Inflammatory macrophage treated with lipopolysaccharide for 1 hour (primary cell): Measurements from ENCODE around the gene KNDC1.
"Not testable (repeated sequence)": the region's sequence is repeated elsewhere in the genome, so short reads cannot be mapped to it uniquely, and the experiment has no call there.

Experiments
- DNase-seq, 2 donors: peaks; one replicate each; pipeline ENCODE4 v3.0.0-alpha.2; 2020 to 2022

KNDC1 gene

GRCh38 chr10:133159950-133160825 is at the start of gene KNDC1:
TSS of gene KNDC1 (plus strand) at chr10:133160219. CDS start at chr10:133160468, 249 bp downstream.
- DNase-seq, result peak in 1 of 2 donors; percentile 19

- no peak for DNase-seq
These were observed 49.3 kb upstream of the KNDC1 start for GRCh38 chr10:133110609-133111275.

- not testable (repeated sequence) for DNase-seq
These were observed 48.4 kb upstream of the KNDC1 start for GRCh38 chr10:133111640-133112039.

GRCh38 chr10:133113146-133113830 is 46.7 kb upstream of the KNDC1 start:
- no peak for DNase-seq

GRCh38 chr10:133113847-133114246 is 46.2 kb upstream of the KNDC1 start:
- no peak for DNase-seq

- DNase-seq, result no peak
These were observed 45.8 kb upstream of the KNDC1 start for GRCh38 chr10:133114251-133114650.

- no peak for DNase-seq
These were observed 45.1 kb upstream of the KNDC1 start for GRCh38 chr10:133114726-133115452.

- no peak for DNase-seq
These were observed 44.6 kb upstream of the KNDC1 start for GRCh38 chr10:133115453-133115842.

- DNase-seq, result no peak
These were observed 44.0 kb upstream of the KNDC1 start for GRCh38 chr10:133115976-133116375.

- DNase-seq, result no peak
These were observed 43.6 kb upstream of the KNDC1 start for GRCh38 chr10:133116455-133116854.

- no peak for DNase-seq
These were observed 42.9 kb upstream of the KNDC1 start for GRCh38 chr10:133117036-133117687.

GRCh38 chr10:133117688-133118071 is 42.3 kb upstream of the KNDC1 start:
- no peak for DNase-seq

GRCh38 chr10:133121479-133121878 is 38.5 kb upstream of the KNDC1 start:
- DNase-seq, result no peak

GRCh38 chr10:133122171-133122935 is 37.7 kb upstream of the KNDC1 start:
- no peak for DNase-seq

GRCh38 chr10:133123050-133123745 is 36.8 kb upstream of the KNDC1 start:
- no peak for DNase-seq

- no peak for DNase-seq
These were observed 36.2 kb upstream of the KNDC1 start for GRCh38 chr10:133123746-133124356.

GRCh38 chr10:133124357-133125211 is 35.4 kb upstream of the KNDC1 start:
- peak in 1 of 2 donors; percentile 30 for DNase-seq

- no peak for DNase-seq
These were observed 34.1 kb upstream of the KNDC1 start for GRCh38 chr10:133125901-133126300.
